Head of caudate nucleus (tissue), 42 donors: Measurements from ENCODE around the gene PDGFB.

Source experiments
- DNase-seq, 42 donors: peaks; one replicate each; pipeline versions ENCODE4 v3.0.0 to v3.0.0-alpha.2; 2020 to 2021; ENCODE audit warnings: mixed read lengths in 7 of 42
- intact Hi-C: fragments of 100-400 bp; cut with DNase I; formaldehyde crosslinking; loops from one replicate; pipeline ENCODE4 v1.15.0; 2022

The PDGFB gene

DNA sequence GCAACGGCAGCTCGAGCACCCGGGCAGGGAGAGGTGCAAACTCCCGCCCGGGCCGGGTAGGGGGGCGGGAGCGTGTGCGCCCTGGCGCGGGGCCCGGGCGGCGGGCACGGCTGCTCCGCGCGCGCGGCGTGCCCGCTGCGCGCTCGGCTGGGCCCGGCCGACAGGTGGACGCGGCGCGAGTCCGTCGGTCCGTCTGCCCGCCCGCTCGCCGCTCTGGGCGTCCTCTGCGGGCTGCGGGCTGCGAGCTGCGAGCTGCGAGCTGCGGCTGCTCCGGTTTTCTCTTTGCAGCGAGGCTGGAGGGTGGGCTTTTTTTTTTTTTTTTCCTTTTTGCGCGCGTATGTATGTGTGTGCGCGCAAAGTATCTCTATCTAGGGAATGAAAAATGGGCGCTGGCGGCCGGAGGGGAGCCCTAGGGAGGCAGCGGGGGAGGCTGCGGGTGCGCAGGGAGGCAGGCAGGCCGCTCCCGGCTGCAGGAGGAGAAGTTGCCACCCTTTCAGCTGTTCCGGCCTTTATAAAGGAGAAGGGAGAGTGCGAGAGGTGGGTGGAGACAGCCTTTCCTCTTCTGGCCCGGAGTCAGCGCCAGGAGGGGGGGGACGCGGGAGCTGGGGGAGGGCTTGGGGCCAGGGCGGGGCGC is at the start of gene PDGFB:
Gene PDGFB (minus strand): TSS at position 487 of the 634 bp plus-strand sequence. CDS start 1,019 bp downstream, outside the sequence.
- DNase-seq: peak in 30 of 42 donors; percentile 30 to 74 (median 56)
- intact Hi-C loops: no loop called here

GRCh38 chr22:39293766-39294368 is 49.1 kb upstream of the PDGFB start:
- no peak for DNase-seq
- intact Hi-C loops: no loop called here

DNA sequence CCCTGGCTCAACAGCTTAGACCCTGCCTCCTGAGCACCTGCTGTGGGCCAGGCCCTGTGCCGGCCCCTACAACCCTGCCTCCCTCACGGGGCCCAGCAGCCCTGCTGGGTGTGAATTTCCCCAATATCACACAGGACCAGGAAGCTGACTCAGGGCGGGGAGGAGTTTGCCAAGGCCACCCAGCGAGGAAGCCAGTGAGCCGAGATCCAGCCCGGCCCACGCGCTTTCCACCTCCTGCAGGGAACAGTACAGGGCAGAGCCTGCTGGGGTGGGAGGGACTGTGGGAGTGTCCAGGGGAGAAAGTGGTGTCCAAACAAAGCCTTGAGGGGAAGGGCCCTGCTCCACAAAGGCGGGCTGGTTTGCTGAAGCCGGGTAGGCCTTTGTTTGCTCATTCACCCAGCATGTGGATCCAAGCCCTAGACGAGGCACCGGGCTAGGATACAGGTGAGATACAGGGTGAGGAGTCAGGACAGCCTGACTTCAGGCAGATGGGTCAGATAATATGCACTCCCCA is 47.8 kb upstream of the PDGFB start:
- peak in 41 of 42 donors; percentile 32 to 80 (median 63) for DNase-seq
- intact Hi-C loops: no loop called here

GRCh38 chr22:39292031-39292462 is 47.3 kb upstream of the PDGFB start:
- no peak for DNase-seq
- intact Hi-C loops: no loop called here

DNA sequence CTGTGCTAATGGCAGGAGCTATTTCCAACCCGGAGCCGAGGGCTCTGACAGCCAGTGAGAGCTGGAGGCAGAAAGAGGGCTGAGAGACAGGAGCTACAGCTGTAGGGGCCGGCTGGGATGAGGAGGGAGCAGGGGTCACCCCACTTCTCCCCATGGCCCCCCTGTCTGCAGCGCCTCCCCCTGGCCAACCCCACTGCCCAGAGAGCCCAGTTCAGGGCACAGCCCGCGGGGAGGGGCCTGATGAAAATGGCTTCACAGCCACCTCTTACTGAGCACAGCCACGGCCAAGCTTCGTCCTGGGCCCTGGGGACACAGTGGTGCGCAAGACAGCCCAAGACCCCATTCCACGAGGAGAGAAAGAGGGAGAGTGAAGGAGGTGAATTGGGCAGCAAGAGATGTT is 46.7 kb upstream of the PDGFB start:
- DNase-seq: no peak
- intact Hi-C loops: no loop called here

GRCh38 chr22:39290724-39291161 is 46.0 kb upstream of the PDGFB start:
- intact Hi-C loops: no loop called here

GRCh38 chr22:39289975-39290720 is 45.4 kb upstream of the PDGFB start:
- no peak for DNase-seq
- intact Hi-C loops: no loop called here

More at GRCh38 chr22:39290724-39291161, 46.0 kb upstream of the PDGFB start:
- DNase-seq: peak in 1 of 42 donors; percentile 55

DNA sequence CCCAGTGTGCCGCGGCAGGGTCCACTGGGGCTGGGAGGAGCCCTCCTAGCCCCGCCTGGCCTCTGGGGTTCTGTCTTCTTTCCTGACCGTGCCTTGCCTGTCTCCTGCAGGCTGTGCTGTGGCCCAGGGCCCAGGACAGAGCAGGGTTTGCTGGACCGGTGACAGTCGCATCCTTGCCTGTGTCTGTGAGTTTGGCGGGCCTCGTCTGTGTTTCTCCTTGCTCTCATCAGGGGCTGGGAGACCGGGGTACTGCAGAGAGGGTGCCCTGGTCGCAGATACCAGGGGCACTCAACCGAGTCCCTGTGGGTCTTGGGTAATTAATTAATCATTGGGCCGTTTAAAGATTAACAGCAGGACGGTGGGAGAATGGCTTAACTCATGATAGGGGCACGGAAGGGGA is 44.8 kb upstream of the PDGFB start:
- intact Hi-C loops: no loop called here

GRCh38 chr22:39288135-39288898 is 43.5 kb upstream of the PDGFB start:
- intact Hi-C loops: no loop called here
- no peak for DNase-seq

More for the DNA sequence above, 44.8 kb upstream of the PDGFB start:
- DNase-seq: no peak

DNA sequence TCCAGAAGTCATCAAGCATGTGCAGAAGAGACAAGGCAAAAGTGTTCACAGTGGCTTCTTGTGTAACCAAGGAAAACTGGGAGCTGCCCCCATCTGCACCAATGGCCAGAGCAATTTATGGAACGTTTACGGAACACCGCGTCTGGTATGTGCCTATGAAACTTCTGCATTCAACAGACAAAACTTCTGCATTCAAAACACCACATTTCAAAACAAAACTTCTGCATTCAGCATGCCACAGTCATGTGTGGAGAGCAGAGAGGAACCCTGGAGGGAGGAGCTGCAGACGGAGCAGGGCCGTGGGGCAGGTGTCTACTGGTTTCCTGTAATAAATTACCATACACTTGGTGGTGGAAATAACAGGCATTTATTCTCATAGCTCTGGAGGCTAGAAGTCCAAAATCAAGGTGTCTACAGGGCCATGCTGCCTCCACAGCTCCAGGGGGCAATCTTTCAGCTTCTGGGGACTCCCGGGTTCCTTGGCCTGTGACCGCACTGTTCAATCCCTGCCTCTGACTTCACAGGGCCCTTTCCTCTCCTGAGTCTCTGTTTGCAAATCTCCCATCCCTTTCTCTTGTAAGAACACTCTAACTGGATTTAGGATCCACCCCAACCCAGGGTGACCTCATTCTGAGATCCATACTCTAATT is 42.4 kb upstream of the PDGFB start:
- intact Hi-C loops: no loop called here
- DNase-seq: peak in 20 of 42 donors; percentile 18 to 56 (median 34)

DNA sequence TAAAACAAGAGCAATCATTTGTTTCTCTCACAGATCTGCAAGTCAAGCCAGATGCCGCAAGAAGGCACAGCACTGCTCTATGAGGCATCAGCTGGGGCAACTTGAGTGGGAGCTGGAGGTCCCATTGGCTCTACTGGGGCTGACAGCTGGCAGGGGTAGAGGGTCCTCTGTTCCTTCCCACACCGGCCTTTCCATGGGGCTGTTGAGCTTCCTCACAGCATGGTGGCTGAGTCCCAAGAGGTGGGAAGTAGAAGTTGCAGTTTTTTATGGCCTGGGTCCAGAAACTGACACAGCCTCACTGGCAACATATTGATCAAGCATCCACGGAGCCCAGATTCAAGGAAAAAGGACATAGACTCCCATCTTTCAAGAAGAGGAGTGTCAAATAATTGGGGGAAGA is 40.2 kb upstream of the PDGFB start:
- DNase-seq: no peak
- intact Hi-C loops: no loop called here

DNA sequence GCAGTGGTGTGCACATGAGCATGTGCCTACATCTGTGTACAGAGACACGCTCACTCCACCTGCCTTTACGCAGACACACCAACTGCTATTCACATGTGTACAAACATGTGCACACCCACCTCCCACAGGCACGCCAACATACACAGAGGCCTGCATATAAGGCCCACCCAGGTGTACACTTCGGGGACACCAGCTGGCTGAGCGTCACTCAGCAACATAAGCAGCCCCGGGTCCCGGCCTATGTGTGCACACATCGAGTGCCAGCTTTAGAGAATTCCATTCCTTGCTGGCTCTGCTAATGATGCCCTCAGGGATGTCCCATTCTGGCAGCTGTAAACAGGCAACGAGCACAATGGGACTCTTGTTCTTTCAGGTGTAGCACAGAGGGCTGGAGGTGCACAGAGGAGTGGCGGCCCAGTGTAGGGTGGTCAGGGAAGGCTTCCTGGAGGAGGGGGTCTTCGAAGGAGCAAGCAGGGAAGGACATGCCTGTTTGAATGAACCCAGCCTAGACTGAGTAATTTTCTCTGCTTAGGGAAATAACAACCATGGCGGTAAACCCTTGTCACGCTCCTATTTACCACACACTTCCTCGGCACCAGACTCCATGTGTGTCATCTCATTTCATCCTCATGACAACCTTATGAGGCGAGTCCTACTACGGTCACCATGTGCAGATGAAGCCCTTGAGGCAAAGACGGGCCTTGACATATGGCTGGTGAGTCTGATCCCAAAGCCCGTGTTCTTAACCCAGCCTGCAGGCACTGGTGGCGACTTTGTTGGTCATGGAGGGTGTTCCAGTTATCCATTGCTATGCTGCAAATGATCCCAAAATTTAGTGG is 39.6 kb upstream of the PDGFB start:
- no peak for DNase-seq
- intact Hi-C loops: no loop called here

DNA sequence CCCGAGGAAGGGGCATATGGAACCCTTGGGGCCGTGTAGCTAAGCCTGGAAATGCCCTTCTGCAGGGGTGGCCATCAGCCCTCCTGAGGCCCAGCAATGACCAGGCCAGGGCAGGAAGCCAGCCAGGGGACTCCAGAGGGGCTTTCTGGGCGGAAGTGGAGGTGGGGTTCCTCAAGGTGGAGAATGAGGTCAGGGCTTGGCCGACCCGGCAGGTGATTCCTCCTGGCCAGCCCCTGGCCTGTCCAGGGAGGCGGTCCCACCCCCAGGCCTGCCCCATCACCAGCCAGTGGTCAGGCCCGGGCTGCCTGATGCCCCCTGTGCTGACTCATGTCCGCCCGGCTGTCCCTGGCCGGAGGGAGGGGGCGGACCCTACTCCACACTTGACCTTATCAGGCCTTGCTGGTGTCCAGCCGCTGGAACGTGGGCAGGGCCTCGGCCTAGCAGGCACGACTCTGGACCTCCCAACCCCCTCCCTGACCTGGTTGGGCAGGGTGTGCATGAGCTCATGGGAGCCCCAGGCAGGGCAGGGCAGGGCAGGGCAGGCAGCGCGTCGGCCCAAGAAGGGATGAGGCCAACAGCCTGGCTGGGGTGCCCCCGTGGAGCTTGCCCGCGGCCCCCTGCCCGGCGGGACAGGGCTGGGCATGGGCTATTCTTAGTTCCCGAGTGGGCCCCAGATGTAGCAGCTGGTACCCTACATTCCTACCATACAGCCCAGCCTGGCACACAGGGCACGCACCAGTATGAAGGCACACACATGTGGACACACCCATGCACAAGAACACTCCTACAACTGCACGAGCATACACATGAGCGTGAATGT is 38.8 kb upstream of the PDGFB start:
- intact Hi-C loops: no loop called here
- DNase-seq: peak in 40 of 42 donors; percentile 10 to 80 (median 52)

GRCh38 chr22:39282645-39283321 is 38.0 kb upstream of the PDGFB start:
- no peak for DNase-seq
- intact Hi-C loops: no loop called here

DNA sequence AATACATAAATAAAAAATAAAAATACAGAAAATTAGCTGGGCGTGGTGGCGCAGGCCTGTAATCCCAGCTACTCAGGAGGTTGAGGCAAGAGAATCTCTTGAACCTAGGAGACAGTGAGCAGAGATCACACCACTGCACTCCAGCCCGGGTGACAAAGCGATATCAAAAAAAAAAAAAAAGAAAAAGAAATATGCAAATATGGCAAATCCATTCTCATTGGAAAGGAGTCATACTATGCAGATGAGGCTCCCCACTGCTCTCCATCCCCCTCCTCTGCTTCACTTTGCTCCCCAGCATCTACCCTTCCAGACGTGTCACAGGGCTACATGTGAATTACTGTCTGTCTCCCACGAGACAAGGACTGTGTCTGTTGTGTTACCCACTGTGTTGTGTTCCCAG is 36.3 kb upstream of the PDGFB start:
- intact Hi-C loops: no loop called here
- DNase-seq: no peak

GRCh38 chr22:39280250-39280649 is 35.5 kb upstream of the PDGFB start:
- intact Hi-C loops: no loop called here

More at GRCh38 chr22:39280250-39280649, 35.5 kb upstream of the PDGFB start:
- DNase-seq: no peak
